HG03432 (cell line): ENCODE data around the gene LBR.

Experiments
- ATAC-seq: cut with Tn5 transposase; IDR thresholded peaks from one replicate; pipeline ENCODE4 v1.9.1; 2021; ENCODE audit warnings: mild to moderate bottlenecking, moderate library complexity; ENCODE audit not compliant: unreplicated experiment

Gene LBR

DNA sequence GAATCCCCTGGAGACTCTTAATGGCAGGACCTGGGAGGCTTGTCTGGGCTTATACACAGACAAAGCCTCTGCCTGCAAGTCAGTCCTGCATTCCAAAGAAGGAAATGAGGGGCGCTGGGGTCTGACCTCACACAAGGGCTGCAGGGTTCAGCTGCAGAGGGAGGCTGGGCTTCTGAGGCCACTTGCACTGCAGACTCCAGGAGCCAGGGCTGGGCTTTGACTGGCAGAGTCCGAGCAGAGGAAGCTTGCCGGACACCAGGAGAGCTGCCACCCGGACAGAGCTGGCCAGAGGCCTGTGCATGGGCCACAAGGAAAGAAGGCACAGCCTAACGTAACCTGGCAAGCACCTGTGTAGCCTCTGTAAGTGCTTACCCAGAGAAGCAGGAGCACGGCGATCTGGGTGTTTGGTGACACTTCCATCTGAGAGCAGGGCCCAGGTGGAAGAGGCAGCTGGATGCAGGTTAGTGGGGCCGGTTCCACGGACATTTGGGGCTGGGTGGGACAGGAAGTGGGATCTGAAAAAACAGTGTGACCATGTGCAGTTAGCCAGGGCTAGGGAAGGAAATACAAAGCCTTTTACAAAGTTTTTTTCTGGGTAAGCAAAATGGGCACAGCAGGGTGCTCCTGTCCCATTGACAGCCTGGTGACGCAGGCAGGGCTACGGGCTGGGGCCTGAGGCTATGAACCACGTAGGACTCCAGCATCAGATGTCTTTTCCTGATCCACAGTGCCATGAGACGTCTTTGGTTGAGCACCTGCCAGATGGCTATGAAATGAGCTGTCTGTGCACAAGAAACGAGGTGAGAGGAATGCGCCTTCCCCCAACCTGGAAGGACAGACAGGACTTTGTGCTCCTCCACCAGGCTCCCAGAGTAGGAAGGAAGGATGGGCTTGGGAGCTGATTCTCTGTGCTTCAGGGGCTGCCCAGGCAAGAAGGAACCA, 37.3 kb upstream of the LBR start:
- no peak for ATAC-seq

DNA sequence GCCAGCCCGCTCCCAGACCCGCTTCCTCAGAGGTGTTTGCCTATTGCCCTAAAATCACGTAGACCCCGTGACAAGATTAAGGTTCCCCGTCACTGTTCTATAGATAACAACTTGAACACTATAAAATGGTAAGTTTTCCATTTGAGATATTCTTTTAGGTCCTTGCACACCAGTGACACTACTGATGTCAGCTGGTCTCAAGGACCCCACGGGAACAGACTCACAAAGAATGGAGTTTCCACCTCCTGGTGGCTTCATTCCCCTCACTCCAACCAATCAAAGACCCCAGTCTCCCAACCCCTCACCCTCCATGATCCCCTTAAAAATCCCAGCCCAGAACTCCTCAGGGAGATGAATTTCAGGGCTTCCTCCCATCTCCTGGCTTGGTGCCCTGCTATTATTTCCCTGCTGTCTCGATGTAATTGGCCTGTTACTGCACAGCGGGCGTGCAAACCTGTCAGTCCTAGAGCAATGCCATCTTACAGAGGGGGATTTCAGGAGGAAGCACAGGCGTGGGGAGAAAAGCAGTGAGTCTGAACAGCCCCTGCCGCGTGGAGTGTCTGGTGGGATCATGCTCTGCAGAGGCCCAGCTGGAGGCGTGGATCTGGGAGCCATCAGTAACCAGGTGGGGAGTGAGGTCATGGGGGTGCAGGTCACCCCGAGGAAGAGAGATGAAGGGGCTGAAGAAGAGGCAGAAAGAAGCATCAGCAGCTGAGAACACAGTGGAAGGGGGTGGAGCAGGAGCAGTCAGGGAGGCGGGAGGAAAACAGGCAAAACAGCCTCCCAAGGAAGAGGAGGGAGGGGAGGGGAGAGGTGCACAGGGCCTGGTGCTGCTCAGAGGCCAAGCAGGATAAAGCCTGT, 35.1 kb upstream of the LBR start:
- no peak for ATAC-seq

DNA sequence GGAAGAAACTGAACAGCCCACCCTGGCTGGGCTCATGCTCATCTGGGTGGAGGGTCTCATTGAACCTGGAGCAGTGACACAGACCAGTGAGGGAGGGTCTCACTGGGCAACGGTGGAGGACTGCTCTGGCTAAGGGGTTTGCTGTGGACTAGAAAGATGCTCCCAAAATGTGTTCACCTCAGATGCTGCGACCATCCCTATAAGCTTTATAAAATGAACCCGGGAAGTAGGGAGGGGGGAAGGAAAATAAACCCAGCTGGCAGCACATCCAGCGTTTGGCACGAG, 34.5 kb upstream of the LBR start:
- ATAC-seq, result no peak

DNA sequence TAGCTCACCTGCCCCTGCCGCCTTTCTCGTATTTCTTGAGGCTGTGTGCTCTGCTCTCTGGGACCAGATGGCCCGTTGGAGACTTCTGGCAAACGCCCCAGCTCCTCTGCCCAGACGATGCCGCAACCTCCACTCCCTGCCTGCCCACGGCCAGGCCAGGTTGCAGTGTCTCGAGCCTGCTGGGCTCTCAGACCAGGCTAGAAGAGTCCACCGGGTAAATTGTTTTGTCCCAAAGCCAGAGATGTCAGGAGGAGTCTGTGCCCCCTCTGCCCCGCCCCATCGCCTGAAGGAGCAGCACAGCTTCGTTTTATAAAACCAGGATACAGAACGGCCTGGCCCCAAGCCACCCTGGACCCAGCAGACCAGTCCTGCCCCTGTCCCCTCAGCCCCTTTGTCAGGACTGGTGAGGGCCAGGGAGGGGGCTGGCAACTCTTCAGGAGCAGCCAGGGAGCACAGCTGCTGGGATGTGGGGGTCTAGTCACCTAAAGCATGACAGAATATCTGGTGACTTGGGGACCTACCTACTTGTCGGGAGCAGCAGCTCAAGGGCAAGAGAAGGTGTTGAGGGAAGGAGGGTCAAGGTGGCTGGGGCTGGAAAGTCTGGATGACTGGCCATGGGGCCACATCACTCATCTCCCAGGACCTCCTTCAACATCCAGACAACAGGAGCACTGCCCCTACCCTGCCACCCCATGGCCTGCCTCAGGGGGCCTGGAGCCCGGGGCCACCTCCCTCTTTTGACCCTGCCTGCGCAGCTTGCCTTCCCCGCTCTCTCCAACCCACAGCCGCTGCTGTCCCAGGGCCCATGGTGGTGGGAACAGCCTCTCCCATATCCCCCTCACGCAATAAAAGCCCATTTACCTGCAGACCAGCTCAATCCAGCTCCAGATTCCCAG, 33.9 kb upstream of the LBR start:
- ATAC-seq, result no peak

DNA sequence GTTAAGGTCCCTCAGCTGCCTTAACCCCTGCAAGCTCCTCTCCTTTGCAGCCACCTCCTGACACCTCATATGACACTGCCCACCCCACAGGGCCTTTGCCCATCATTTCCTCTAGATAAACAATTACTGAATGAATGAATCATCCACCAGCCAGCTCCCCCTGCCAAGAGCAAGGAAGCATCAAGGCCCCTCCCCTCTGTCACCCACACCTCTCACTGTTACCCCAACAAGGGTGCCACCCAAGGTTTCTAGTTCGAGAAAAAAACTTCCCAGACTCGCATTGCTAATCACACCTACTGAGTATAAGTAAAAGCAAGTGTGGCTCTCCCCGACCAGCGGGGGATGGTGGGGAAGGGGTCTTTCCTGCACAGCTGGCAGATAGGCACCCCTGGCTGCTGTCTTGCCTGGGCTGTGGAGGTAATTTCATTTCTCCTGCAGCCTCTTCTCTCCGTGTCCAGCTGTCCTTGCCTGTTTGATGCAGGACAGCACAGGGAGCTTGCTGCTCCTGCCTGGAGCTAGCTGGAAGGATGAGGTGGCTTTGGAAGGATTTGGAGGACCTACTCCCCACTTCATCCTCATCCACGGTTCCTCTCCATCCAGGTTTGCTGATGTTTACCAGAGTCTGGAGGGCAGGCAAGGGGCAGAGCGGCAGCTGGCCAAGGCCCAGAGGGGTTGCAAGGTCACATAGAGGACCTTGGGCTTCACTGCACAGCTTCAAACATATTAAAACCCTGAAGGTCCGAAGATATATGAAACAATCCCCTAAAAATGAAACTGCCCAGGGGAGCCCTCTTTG, 33.1 kb upstream of the LBR start:
- no peak for ATAC-seq

DNA sequence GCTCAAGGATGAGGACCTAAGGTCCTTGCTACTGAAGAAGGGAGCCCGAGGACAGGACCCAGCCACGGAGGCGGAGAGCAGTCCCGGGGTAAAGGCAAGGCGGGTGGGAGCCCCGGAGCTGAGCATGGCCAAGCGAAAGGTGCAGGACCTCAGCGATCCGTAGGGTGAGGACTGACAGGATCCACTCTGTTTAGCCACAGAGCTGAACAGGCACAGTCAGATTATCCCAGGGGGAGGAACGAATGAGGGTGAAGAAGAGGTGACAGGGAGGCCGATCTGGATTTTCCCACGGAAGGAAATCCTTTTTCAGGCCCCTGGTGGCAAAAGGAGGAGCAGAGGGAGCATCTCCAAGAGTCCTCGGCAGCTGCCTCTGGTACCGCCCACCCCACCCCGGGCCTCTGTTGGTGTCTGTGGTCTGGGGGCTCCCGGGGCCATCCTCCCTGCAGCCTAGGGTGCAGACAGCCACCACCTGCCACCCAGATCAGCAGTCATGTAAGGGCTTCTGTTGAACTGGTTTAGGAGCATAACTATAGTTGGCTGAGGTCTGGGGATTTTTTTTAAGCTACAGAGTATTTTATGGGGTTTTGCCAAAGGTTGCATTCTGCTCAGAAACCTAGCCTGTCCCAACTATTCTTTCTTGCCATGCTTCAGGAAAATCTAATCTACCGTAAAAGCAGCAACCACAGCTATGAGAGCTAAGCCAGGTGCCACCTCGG, 32.3 kb upstream of the LBR start:
- ATAC-seq, result no peak

DNA sequence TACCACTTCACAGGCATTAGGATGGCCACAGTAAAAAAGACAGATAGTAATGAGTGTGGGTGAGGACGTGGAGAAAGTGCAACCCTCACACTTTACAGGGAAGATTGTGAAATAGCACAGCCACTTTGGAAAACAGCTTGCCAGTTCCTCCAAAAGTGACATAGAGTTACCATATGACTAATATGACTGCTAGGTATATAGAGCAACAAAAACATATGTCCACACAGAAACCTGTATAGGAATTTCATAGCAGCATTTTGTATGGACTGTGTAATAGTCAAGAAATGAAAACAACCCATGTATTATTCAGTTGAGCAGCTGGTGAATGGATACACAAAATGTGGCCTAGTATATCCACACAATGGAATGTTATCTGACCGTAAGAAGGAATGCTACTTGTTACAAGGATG, 30.4 kb upstream of the LBR start:
- no peak for ATAC-seq

DNA sequence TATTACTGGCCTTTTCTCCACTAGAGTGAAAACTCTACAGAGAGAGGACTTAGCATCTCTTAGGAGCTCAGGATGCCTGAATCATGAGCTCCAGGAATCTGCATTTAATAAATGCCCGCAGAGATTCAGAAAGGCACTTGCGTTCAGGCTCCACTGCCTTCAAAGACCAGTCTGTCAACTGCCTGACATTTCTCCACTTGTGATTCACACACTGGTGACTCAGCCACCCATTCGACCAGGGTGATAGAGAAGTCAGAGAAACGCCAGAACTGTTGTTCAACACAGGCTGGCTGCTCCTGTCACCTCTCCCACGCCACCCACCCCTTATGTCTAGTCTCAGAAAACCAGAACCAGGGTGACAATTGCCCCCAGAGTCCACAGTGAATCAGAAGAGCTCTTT, 26.9 kb upstream of the LBR start:
- peak; percentile 77 for ATAC-seq

DNA sequence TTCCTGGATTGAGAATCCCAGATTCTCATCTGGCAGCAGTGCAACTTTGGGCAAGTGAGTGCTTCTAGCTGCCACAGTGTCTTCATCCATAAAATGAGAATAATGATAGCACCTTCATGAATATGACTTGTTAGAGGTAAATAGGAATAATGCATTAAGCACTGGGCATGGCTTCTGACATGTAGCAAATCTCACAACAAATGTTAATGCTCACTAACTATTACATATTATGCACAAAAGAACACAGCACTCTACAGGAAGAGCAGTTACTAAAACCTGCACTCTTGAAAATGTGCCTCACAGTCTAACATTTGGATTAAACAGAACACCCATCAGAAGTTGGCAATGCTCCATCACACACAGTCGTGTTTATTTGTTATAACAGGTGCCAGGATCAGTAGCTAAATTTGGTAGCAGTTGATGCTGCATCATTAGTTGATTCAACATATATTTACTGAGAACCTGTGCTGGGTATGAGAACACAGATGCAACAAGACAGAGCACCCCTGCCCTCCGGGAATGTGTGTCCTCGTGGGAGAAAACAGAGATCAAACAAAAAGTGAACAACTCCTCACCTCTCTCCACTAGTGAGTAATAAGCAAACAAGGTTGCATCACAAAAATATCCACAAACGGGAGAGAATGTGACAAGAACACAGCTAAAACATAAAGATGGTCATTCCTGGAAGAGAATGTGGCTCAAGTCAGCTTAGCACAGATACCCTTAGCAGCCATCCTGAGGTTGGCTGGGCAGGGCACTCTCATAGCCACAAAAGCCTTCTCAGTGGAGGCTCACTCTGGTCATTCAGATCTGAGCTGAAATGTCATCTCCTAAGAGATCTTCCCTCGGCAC, 26.2 kb upstream of the LBR start:
- ATAC-seq, result peak; percentile 33

DNA sequence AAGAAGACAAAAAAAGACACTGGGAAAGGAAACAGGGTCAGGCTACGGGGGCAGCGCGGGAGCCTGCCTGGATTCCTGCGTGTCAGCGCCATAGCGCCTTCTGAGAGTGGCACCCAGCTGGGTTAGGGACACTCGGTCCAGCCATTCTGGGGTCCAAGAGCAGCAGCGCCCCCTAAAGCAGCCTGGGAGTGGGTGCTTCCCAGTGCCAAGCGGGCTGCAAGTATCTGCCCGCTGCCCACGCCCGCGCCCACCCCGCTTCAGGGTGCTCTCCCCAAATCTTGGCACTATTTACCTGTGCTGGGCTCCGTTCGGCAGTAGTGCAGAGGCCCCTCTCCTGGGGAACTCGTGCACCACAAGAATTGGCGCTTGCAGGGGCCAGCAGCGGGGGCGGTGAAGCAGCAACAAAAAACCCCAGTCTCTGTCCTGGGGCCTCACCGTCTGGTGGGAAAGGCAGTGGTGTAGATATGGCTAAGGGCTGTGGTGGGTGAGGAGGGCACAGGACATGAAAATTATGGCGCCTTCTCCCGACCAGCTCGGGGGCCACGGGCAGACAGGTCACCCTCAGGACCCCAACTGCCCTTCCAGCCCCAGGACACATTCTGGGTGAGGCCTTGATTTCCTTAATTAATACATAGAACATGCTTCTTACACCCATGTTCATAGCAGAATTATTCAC, 24.1 kb upstream of the LBR start:
- ATAC-seq, result no peak

DNA sequence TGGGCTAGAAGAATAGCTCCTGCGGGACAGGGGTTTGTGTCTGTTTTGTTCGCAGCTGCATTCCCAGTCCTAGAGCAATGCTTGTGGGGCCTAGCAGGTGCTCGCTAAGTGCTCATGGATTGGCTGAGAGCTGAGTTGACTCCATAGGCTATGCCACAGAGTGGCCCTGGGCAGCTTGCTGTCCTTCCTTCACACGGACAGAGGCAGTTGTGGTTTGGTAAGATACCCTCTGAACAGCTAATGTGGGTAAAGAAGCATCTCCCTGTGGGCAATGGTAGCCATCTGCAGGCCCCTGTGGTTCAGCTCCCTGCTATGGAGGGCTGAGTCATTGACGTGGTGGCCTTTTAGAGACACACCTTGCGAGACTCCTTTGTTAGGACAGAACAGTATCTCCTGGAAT, 23.5 kb upstream of the LBR start:
- no peak for ATAC-seq

DNA sequence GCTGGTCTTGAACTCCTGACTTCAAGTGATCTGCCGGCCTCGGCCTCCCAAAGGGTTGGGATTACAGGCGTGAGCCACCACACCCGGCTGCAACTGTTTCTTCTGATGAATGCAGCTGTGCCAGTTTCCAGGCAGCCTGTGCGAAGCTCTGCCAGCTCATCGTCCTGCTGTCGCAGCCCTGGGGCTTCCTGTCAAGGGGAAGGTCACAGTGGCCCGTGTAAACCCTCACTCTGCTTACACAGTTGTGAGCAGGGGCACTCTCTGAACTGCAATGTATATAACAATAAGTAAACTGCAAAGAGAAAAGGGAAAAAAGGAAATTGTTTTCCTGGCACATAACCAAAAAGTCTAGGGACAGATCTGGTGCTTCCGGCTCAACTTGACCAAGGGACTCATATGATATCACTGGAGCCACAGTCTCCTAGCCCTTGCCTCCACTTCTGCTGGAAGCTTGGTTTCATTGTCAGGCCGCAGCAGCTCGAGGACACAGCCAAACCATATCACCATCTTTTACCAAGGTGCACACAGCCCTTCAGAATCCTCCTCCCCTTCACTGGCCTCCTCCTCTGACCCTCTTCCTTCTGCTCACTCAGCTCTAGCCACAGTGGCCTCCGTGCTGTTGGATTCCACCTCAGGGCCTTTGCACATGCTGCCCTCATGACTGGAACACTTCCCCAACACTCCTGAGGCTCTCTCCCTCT, 22.8 kb upstream of the LBR start:
- ATAC-seq, result no peak

DNA sequence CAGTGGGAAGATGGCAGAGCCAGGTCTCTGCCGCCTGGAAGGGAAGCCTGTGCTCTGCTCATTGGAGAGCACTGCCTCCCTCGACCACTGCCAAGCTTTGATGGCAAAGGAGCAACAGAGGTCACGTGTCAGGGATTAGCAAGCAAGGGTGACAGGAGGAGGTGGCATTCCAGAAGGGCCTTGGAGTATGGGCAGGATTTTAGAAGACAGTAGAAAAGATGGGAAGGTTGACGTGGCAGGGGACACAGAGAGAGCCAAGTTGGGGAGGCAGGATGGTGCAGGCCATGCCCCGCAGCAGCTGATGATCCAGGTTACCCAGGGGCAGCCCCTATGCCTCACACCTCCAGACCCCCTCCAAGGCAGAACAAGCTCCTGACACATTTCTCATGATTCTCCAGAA, 21.9 kb upstream of the LBR start:
- ATAC-seq, result no peak

DNA sequence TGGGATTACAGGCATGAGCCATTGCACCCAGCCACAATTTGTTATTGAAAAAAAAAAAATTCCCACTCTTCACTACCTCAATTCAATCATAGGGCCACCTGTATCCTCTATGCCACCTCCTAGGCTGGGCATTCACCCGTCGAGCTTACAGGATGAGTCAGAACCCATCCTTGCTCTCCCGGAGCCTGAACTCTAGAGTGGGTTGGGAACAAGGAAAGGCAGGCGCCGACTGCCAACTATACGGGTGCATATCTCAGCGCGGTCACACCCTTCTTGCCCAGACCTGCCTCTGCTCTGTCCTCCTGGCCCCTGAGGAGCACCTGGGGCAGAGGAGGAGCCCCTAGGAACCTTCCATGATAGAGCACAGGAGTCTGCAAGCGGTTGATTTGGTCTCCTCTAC, 21.4 kb upstream of the LBR start:
- no peak for ATAC-seq

DNA sequence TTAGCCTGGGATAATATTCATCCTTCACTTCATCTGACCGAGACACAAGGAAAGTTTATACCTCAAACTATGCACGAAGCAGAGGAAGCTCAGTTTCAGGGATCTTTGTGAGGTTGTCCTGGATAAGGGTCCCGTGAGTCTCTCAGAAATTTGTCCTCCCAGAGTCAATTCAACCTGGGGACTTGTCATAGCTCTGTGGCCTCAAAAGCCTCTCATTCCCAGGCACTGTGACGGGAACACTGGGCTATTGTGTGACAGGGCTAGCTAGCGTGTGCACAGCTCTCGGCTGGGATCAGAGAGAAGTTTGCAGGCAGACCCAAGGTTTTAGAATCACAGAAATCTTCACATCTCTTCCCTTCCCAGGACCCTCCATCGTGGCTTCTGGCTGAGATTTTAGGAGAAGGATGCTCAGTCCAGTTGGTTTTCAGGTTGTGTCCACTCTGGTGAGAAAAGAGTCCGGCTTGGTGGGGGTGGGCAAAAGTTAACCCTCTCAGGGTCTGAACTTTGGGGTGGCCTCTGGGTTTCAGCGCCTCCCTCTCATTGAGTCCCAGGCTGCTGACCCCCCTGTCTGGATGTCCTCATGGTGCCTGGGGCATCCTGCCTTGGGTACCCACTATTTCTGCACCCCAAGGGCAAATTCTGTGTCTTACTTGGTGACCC, 20.4 kb upstream of the LBR start:
- ATAC-seq, result no peak

DNA sequence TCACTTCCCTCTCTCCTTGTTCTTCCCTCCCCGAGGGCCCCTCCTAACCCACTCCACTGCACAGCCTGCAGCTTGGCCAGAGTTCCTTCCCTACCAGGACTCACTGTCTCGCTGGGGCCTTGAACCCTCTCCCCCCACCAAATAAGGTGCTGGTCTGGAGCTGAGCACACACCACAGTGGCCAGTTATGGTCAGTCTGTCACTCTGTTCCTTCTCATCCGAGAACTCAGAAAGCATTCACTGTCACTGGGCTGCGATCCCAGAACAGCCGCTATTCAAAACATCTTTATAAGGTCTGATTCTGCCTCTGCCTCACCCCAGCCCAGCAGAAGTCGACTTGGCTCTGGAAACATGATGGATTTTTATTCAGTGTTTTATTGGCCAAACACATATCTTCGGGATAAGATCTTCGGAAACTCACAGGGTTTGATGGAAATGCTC, 19.8 kb upstream of the LBR start:
- ATAC-seq, result no peak

DNA sequence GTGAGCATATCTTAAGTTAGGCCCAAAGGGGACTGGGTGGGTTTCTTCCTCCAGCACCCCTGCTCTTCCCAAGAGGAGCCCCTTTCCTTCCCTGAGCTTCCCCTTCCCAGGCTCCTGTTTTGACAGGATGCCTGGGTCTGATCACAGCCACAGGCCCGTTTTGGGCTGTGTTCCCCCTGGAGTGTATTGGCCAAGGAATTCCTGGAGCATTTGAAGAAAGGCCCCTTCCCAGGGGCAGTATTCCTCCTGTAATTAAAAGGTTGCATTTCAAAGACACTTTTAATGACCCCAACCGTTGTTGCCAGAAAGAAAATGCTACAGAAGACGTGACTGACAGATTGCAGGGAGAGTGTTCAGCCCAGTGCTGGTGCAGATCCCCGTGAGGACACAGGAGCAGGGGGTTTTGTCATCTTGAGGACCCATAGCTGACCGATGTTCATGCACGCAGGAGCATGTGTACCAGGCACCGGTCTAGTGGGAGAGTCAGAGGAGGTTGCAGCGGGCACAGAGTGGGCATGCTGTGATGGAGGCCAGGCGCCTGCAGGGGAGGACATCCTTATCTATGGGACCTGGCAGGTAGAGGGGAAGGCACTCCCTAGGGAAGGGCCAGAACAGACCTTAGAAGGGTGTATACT, 19.3 kb upstream of the LBR start:
- no peak for ATAC-seq
